ENCODE measurements around the gene DAZAP1. TPM values are rescaled to one million over a fixed set of nuclear protein-coding genes. Genes with fewer than 3 reads are reported as not detected.

Gene DAZAP1
- total RNA-seq, 1 experiment from 2014 or later, result 110 TPM

DNA sequence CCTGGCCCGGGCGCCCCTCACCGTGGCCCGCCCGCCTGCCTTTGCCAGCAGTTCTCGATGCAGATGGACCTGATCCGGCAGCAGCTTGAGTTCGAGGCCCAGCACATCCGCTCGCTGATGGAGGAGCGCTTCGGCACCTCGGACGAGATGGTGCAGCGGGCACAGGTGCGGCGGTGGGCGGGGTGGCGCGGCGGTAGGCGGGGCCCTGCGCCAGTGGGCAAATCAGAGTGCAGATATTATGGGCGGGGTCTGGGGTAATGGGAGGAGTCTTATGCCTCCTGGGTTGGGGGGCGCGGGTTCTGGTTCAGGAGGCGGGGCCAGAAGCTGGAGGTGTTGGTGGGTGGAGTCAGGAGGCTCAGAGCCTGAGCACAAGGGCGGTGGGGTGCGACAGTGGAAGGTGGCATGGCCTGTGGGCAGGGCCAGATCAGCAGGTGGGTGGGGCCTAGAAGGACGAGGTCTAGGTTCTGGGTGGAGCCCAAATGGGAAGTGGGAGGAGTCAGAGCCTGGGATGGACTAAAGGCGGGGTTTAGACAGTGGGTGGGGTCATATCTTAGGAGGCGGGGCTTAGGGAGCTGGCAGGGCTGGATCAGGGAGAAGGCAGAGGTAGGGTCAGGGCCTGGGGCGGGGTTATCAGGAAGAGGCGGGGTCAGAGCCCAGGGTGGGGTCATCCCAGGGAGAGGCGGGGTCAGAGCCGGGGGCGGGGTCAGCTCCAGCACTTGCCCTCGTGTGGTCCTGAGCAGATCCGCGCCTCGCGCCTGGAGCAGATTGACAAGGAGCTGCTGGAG is 48.1 kb downstream of the DAZAP1 start:
- peak; percentile 64 for DNase-seq (ENCODE audit: low spot score)

DNA sequence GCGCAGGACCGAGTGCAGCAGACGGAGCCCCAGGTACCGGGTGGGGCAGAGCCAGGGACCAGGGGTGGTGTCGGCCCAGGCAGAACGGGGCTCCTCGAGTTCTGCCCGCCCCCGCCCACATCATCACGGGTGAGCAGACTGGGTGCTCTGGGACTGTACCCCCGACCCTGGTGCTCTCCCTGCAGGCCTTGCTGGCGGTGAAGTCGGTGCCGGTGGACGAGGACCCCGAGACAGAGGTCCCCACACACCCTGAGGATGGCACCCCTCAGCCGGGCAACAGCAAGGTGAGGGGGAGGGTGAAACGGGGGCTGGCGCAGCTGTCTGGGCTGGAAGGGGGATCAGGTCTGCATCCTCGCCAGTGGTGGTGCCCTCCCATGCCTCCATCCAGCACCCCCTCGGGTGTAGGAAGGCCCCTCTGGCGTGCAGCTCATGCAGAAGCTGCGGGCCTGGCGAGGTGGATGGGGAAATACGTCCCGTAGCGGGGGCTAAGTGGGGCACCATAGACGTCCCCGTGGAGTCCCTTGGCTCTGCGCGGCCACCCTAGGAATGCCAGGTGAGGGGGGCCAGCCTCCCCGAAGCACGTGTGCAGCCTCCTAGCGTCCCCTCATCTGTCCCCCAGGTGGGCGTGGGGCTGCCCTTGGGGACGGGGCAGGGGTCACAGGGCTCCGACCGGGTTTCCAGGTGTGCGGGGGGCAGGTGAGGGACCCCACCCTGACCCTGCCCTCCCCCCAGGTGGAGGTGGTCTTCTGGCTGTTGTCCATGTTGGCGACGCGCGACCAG is 48.9 kb downstream of the DAZAP1 start:
- DNase-seq (ENCODE audit: low spot score), result no peak

DNA sequence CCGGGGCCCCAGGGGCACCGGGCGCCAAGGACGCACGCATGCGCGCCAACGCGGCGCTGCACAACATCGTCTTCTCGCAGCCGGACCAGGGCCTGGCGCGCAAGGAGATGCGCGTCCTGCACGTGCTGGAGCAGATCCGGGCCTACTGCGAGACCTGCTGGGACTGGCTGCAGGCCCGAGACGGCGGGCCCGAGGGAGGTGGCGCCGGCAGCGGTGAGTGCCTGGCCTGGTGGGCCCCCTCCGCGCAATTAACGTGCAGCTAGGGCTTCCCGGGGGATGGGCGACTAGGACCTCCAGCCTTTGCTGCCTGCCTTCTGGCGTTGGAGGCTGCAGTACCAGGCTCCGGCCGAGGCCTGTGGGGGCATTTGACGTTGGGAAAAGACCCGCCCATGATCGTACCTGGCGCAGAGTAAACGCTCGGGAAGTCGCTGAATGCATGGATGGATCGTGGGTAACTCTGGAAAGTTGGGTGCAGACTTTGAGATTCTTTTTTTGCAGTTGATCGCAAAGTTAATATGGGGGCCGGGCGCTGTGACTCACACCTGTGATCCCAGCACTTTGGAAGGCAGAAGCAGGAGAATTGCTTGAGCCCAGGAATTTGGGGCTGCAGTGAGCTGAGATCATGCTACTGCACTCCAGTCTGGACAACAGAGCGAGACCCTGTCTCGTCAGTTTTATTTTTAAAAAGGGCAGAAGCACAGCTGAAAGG is 49.8 kb downstream of the DAZAP1 start:
- DNase-seq (ENCODE audit: low spot score), result no peak

DNA sequence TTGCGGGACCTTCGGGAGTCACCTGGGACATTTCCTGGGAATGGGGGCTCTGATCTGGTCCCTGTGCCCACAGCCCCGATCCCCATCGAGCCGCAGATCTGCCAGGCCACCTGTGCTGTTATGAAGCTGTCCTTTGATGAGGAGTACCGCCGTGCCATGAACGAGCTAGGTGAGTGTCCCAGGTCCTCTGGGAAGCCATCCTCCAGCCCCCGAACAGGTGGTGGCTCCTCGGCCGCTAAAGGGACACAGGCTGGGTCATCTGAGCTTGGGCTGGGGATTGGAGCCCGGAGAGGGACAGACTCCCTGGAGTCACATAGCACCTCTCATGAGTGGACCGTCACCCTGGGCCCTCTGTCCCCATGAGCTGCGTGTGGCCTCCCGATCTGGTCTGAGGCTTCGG is 50.5 kb downstream of the DAZAP1 start:
- no peak for DNase-seq (ENCODE audit: low spot score)

DNA sequence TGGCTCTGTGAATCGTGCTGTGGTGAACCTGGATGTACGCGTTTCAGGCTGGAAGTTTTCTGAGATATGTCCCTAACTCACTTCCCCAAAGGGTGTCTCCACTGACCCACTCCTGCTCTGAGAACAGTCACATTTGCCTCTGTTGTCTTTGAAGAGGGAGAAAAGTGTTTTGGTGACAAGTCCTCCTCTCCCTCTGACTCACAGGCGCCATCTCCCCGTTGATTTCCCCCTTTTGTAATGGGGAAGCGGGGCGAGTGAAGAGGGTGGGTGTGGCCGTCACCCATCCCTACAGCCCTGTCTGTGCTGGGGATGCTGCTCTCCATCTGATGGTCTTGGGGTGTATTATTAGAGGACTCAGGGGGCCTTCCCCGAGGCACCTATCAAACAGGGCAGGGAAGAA is 52.1 kb downstream of the DAZAP1 start:
- DNase-seq (ENCODE audit: low spot score), result no peak

DNA sequence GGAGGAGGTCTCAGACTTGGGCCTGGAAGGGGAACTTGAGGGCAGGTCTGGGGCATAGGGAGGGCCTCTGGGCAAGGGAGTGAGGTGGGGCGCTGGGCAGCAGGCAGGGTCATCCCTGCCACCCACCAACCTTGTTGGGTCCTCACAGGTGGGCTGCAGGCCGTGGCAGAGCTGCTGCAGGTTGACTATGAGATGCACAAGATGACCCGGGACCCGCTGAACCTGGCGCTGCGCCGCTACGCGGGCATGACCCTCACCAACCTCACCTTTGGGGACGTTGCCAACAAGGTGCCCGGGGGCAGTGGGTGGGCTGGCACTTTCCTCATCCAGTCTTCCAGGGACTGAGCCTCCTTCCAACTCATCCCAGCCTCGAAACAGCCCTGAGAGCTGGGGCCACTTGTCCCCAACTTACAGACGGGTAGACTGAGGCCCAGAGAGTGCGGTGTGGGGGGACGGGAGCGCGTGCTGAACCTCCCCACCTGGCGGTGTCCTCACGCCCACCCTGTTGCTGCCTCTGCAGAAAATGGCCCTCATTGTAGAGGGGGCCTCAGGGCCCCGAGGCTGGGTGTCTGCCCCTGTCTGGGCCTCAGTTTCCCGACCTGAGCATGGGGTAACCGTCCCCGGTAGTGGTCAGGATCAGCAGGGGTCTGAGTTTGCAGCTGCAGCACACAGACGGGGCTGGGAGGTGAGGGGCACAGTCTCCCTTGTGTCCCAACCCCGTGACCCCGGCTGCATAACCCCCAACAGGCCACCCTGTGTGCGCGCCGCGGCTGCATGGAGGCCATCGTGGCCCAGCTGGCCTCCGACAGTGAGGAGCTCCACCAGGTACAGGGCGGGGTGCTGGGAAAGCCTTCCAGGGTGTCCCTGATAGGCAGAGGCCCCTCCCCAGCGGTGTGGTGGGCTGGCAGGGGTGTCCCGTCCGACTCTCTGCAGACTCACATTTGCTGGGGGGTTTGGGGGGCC is 52.9 kb downstream of the DAZAP1 start:
- no peak for DNase-seq (ENCODE audit: low spot score)

DNA sequence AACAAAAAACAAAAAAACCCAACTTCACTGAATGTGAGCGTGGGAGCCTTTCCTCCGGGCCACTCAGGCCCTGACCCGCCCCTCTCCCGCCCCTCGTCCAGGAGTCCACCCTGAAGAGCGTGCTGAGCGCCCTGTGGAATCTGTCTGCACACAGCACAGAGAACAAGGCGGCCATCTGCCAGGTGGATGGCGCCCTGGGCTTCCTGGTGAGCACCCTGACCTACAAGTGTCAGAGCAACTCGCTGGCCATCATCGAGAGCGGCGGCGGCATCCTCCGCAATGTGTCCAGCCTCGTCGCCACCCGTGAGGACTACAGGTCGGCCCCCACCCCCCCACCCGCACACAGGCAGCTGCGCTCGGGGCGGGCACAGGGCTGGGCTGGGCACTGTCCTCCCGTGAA is 54.5 kb downstream of the DAZAP1 start:
- no peak for DNase-seq (ENCODE audit: low spot score)

DNA sequence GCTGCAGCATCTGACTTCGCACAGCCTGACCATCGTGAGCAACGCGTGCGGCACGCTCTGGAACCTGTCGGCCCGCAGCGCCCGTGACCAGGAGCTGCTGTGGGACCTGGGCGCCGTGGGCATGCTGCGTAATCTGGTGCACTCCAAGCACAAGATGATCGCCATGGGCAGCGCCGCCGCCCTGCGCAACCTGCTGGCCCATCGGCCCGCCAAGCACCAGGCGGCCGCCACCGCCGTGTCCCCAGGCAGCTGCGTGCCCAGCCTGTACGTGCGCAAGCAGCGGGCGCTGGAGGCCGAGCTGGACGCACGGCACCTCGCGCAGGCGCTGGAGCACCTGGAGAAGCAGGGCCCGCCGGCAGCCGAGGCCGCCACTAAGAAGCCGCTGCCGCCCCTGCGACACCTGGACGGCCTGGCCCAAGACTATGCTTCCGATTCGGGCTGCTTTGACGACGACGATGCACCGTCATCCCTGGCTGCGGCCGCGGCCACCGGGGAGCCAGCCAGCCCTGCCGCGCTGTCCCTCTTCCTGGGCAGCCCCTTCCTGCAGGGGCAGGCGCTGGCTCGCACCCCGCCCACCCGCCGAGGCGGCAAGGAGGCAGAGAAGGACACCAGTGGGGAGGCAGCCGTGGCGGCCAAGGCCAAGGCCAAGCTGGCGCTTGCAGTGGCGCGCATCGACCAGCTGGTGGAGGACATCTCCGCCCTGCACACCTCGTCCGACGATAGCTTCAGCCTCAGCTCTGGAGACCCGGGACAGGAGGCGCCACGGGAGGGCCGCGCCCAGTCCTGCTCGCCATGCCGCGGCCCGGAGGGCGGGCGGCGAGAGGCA is 58.0 kb downstream of the DAZAP1 start:
- DNase-seq (ENCODE audit: low spot score), result no peak

DNA sequence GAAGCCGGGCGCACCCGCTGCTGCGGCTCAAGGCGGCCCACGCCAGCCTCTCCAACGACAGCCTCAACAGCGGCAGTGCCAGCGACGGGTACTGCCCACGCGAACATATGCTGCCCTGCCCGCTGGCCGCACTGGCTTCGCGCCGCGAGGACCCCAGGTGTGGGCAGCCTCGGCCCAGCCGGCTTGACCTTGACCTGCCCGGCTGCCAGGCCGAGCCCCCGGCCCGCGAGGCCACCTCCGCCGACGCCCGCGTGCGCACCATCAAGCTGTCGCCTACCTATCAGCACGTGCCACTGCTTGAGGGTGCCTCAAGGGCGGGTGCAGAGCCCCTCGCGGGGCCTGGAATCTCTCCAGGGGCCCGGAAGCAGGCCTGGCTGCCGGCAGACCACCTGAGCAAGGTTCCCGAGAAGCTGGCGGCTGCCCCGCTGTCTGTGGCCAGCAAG is 58.7 kb downstream of the DAZAP1 start:
- no peak for DNase-seq (ENCODE audit: low spot score)

DNA sequence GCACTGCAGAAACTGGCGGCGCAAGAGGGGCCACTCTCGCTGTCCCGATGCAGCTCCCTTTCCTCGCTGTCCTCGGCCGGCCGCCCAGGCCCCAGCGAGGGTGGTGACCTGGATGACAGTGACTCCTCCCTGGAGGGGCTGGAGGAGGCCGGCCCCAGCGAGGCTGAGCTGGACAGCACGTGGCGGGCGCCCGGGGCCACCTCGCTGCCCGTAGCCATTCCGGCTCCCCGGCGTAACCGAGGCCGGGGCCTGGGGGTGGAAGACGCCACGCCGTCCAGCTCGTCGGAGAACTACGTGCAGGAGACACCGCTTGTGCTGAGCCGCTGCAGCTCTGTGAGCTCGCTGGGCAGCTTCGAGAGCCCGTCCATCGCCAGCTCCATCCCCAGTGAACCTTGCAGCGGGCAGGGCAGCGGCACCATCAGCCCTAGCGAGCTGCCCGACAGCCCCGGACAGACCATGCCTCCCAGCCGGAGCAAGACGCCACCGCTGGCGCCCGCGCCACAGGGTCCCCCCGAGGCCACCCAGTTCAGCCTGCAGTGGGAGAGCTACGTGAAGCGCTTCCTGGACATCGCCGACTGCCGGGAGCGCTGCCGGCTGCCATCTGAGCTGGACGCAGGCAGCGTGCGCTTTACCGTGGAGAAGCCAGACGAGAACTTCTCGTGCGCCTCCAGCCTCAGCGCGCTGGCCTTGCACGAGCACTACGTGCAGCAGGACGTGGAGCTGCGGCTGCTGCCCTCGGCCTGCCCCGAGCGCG is 59.3 kb downstream of the DAZAP1 start:
- DNase-seq (ENCODE audit: low spot score), result no peak

DNA sequence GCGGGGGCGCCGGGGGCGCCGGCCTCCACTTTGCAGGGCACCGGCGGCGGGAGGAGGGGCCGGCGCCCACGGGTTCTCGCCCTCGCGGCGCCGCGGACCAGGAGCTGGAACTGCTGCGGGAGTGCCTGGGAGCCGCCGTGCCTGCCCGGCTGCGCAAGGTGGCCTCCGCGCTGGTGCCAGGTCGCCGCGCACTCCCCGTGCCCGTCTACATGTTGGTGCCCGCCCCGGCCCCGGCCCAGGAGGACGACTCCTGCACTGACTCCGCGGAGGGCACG is 59.8 kb downstream of the DAZAP1 start:
- no peak for DNase-seq (ENCODE audit: low spot score)

DNA sequence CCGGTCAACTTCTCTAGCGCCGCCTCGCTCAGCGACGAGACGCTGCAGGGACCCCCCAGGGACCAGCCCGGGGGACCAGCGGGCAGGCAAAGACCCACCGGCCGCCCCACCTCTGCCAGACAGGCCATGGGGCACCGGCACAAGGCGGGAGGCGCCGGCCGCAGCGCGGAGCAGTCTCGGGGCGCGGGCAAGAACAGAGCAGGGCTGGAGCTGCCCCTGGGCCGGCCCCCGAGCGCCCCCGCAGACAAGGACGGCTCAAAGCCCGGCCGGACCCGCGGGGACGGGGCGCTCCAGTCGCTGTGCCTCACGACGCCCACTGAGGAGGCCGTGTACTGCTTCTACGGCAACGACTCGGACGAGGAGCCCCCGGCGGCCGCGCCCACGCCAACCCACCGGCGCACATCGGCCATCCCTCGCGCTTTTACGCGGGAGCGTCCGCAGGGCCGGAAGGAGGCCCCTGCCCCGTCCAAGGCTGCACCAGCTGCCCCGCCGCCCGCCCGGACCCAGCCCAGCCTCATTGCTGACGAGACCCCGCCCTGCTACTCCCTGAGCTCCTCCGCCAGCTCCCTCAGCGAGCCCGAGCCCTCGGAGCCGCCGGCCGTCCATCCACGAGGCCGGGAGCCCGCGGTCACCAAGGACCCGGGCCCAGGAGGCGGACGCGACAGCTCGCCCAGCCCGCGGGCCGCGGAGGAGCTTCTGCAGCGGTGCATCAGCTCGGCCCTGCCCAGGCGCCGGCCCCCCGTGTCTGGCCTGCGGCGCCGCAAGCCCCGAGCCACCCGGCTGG is 60.3 kb downstream of the DAZAP1 start:
- DNase-seq (ENCODE audit: low spot score), result no peak

DNA sequence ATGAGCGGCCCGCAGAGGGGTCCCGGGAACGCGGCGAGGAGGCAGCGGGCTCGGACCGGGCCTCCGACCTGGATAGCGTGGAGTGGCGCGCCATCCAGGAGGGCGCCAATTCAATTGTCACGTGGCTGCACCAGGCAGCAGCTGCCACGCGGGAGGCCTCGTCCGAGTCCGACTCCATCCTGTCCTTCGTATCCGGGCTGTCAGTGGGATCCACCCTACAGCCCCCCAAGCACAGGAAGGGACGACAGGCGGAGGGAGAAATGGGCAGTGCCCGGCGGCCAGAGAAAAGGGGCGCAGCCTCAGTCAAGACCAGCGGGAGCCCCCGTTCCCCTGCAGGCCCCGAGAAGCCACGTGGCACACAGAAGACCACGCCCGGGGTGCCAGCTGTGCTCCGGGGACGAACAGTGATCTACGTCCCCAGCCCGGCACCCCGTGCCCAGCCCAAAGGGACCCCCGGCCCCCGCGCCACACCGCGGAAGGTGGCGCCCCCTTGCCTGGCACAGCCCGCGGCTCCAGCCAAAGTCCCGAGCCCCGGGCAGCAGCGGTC is 61.0 kb downstream of the DAZAP1 start:
- no peak for DNase-seq (ENCODE audit: low spot score)

DNA sequence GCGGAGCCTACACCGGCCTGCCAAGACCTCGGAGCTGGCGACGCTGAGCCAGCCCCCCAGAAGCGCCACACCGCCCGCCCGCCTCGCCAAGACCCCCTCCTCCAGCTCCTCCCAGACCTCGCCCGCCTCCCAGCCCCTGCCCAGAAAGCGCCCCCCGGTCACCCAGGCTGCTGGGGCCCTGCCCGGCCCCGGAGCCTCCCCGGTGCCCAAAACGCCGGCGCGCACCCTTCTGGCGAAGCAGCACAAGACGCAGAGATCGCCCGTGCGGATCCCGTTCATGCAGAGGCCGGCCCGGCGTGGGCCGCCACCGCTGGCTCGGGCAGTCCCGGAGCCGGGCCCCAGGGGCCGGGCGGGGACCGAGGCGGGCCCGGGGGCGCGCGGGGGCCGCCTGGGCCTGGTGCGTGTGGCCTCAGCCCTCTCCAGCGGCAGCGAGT is 61.5 kb downstream of the DAZAP1 start:
- no peak for DNase-seq (ENCODE audit: low spot score)

DNA sequence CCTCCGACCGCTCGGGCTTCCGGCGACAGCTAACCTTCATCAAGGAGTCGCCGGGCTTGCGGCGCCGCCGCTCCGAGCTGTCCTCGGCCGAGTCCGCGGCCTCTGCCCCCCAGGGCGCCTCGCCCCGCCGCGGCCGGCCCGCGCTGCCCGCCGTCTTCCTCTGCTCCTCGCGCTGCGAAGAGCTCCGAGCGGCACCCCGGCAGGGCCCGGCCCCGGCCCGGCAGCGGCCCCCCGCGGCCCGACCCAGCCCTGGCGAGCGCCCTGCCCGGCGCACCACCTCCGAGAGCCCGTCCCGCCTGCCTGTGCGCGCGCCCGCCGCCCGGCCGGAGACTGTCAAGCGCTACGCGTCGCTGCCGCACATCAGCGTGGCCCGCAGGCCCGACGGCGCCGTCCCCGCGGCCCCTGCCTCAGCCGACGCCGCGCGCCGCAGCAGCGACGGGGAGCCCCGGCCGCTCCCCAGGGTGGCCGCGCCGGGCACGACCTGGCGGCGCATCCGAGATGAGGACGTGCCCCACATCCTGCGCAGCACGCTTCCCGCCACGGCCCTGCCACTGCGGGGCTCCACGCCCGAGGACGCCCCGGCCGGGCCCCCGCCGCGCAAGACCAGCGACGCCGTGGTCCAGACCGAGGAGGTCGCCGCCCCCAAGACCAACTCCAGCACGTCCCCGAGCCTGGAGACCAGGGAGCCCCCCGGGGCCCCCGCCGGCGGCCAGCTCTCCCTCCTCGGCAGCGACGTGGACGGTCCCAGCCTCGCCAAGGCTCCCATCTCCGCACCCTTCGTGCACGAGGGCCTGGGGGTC is 62.1 kb downstream of the DAZAP1 start:
- no peak for DNase-seq (ENCODE audit: low spot score)

DNA sequence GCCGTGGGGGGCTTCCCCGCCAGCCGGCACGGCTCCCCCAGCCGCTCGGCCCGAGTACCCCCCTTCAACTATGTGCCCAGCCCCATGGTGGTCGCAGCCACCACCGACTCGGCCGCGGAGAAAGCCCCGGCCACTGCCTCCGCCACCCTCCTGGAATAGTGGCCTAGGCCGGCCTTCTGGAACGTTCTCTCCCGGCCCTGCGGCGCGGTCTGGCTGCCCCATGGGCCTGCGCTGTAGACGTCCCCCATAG is 62.6 kb downstream of the DAZAP1 start:
- no peak for DNase-seq (ENCODE audit: low spot score)

DNA sequence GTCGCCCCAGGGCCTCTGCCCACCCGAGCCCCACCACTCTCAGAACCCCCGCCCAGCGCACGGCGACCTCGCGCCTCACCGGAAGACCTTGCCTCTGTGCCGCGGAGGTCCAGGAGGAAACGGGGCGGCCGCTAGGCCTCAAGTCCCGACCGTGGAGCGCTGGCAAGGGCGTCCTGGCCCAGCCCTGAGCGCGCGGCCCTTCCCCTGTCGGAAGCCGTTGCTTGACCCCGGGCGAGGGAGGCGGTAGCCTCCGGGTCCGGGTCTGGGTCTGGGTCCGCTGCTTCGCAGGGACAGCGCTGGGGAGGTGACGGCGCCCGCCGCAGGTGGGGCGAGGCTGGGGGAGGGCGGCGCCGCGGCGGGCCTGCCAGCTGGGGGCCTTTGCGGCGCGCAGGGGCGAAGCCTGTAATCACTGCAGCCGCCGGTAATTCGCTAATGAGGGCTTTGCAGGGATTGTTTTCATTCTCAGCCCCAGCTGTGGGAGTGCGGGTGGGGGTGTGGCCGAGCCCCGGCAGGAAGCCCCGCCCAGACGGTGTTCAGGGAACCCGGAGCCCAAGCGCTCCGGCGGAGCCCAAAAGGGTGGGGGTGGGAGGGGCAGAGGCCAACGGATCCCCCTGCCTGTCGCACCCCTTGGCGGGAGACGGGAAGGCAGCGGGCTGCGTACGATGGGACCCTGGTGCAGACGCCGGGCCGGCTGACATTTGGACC is 63.1 kb downstream of the DAZAP1 start:
- no peak for DNase-seq (ENCODE audit: low spot score)

Measured in A172 (cell line).